Skeletal muscle satellite cell (primary cell): ENCODE measurements around the gene SNX27.
"Not testable (repeated sequence)": the region's sequence is repeated elsewhere in the genome, so short reads cannot be mapped to it uniquely, and the experiment has no call there.

Source experiments
- H3K27me3 ChIP-seq: 2 replicates; pipeline ENCODE4 v1.7.0; 2013; ENCODE audit warnings: low read length; ENCODE audit not compliant: control insufficient read depth, insufficient read depth
- H3K36me3 ChIP-seq: 2 replicates; pipeline ENCODE4 v1.7.0; 2013; ENCODE audit warnings: mild to moderate bottlenecking, control low read depth, low read length; ENCODE audit not compliant: insufficient read depth
- H3K4me1 ChIP-seq: 2 replicates; pipeline ENCODE4 v1.7.0; 2013; ENCODE audit warnings: low read length; ENCODE audit not compliant: control insufficient read depth, insufficient read depth
- H3K4me2 ChIP-seq: 2 replicates; pipeline ENCODE4 v1.7.0; 2013; ENCODE audit warnings: mild to moderate bottlenecking, low read length
- H3K4me3 ChIP-seq: 2 replicates; pipeline ENCODE4 v1.7.0; 2013; ENCODE audit warnings: low read length
- H3K9ac ChIP-seq: 2 replicates; pipeline ENCODE4 v1.7.0; 2013; ENCODE audit warnings: mild to moderate bottlenecking, low read depth, low read length, moderate library complexity
- H3K9me3 ChIP-seq: replicated peaks from 2 replicates; pipeline ENCODE4 v1.7.0; 2013; ENCODE audit warnings: mild to moderate bottlenecking, control low read depth, low read length

Gene SNX27

GRCh38 chr1:151643085-151643484, 31.2 kb downstream of the SNX27 start:
- H3K9ac ChIP-seq, H3K4me1 ChIP-seq, H3K27me3 ChIP-seq, H3K9me3 ChIP-seq, H3K36me3 ChIP-seq, H3K4me3 ChIP-seq, H3K4me2 ChIP-seq: not testable (repeated sequence)

- H3K4me2 ChIP-seq: no peak overlapping the region
These were observed 32.2 kb downstream of the SNX27 start for GRCh38 chr1:151644001-151644400.

GRCh38 chr1:151653397-151653796, 41.5 kb downstream of the SNX27 start:
- H3K9ac ChIP-seq: no peak overlapping the region
- H3K4me3 ChIP-seq: no peak overlapping the region
- no peak overlapping the region for H3K4me2 ChIP-seq
- no peaks in the 10 kb centered on the region for H3K4me1 ChIP-seq
- H3K9me3 ChIP-seq: no peaks in the 10 kb centered on the region
- no peaks in the 10 kb centered on the region for H3K27me3 ChIP-seq
- no peaks in the 10 kb centered on the region for H3K36me3 ChIP-seq

More at GRCh38 chr1:151644001-151644400, 32.2 kb downstream of the SNX27 start:
- Histone ChIP-seq H3K4me3 (no peak overlapping the region), H3K4me1 (peaks cover 7% of the 10 kb centered on the region), H3K27me3 (no peaks in the 10 kb centered on the region), H3K9me3 (no peaks in the 10 kb centered on the region), H3K9ac (no peak overlapping the region), H3K36me3 (peaks cover 5% of the 10 kb centered on the region)

GRCh38 chr1:151655371-151655770, 43.5 kb downstream of the SNX27 start:
- no peak overlapping the region for H3K4me3 ChIP-seq
- H3K9ac ChIP-seq: no peak overlapping the region
- no peak overlapping the region for H3K4me2 ChIP-seq
- H3K4me1 ChIP-seq: no peaks in the 10 kb centered on the region
- no peaks in the 10 kb centered on the region for H3K36me3 ChIP-seq
- H3K9me3 ChIP-seq: no peaks in the 10 kb centered on the region
- no peaks in the 10 kb centered on the region for H3K27me3 ChIP-seq

GRCh38 chr1:151661751-151662150, 49.9 kb downstream of the SNX27 start:
- Histone ChIP-seq H3K4me3 (no peak overlapping the region), H3K36me3 (no peaks in the 10 kb centered on the region), H3K9me3 (no peaks in the 10 kb centered on the region), H3K9ac (no peak overlapping the region), H3K27me3 (no peaks in the 10 kb centered on the region), H3K4me1 (no peaks in the 10 kb centered on the region), H3K4me2 (no peak overlapping the region)

- Histone ChIP-seq H3K9me3 (no peaks in the 10 kb centered on the region), H3K36me3 (peaks cover 11% of the 10 kb centered on the region), H3K4me1 (no peaks in the 10 kb centered on the region), H3K9ac (no peak overlapping the region), H3K4me3 (no peak overlapping the region), H3K4me2 (no peak overlapping the region), H3K27me3 (no peaks in the 10 kb centered on the region)
These were observed 56.2 kb downstream of the SNX27 start for GRCh38 chr1:151668090-151668489.

GRCh38 chr1:151670036-151670675, 58.3 kb downstream of the SNX27 start:
- not testable (repeated sequence) for H3K9ac ChIP-seq, H3K27me3 ChIP-seq, H3K4me2 ChIP-seq, H3K9me3 ChIP-seq, H3K4me1 ChIP-seq, H3K4me3 ChIP-seq
- H3K36me3 ChIP-seq: peaks cover 11% of the 10 kb centered on the region

GRCh38 chr1:151673407-151673806, 61.6 kb downstream of the SNX27 start:
- Histone ChIP-seq H3K4me2 (no peak overlapping the region), H3K9ac (no peak overlapping the region), H3K9me3 (no peaks in the 10 kb centered on the region), H3K27me3 (no peaks in the 10 kb centered on the region), H3K4me3 (no peak overlapping the region), H3K4me1 (no peaks in the 10 kb centered on the region), H3K36me3 (peaks cover 6% of the 10 kb centered on the region)

- peaks cover 4% of the 10 kb centered on the region for H3K36me3 ChIP-seq
- H3K4me2 ChIP-seq: peak overlapping the region; percentile 61
- peak overlapping the region; percentile 23 for H3K4me3 ChIP-seq
- H3K9ac ChIP-seq: peak overlapping the region; percentile 38
- H3K9me3 ChIP-seq: no peaks in the 10 kb centered on the region
- H3K4me1 ChIP-seq: peaks cover 21% of the 10 kb centered on the region
- no peaks in the 10 kb centered on the region for H3K27me3 ChIP-seq
These were observed 68.5 kb downstream of the SNX27 start for GRCh38 chr1:151680391-151680790.

GRCh38 chr1:151680826-151681225, 69.0 kb downstream of the SNX27 start:
- H3K4me1 ChIP-seq: peaks cover 21% of the 10 kb centered on the region
- H3K4me3 ChIP-seq: peak overlapping the region; percentile 23
- no peaks in the 10 kb centered on the region for H3K9me3 ChIP-seq
- peak overlapping the region; percentile 38 for H3K9ac ChIP-seq
- H3K36me3 ChIP-seq: peaks cover 5% of the 10 kb centered on the region
- H3K4me2 ChIP-seq: peak overlapping the region; percentile 61
- no peaks in the 10 kb centered on the region for H3K27me3 ChIP-seq

- H3K27me3 ChIP-seq: no peaks in the 10 kb centered on the region
- peaks cover 11% of the 10 kb centered on the region for H3K36me3 ChIP-seq
- no peaks in the 10 kb centered on the region for H3K9me3 ChIP-seq
- H3K9ac ChIP-seq: no peak overlapping the region
- no peak overlapping the region for H3K4me3 ChIP-seq
- no peak overlapping the region for H3K4me2 ChIP-seq
- peaks cover 21% of the 10 kb centered on the region for H3K4me1 ChIP-seq
These were observed 70.1 kb downstream of the SNX27 start for GRCh38 chr1:151681923-151682322.

GRCh38 chr1:151682901-151683300, 71.1 kb downstream of the SNX27 start:
- peaks cover 11% of the 10 kb centered on the region for H3K36me3 ChIP-seq
- peaks cover 21% of the 10 kb centered on the region for H3K4me1 ChIP-seq
- H3K9me3 ChIP-seq, H3K27me3 ChIP-seq, H3K4me3 ChIP-seq, H3K4me2 ChIP-seq, H3K9ac ChIP-seq: not testable (repeated sequence)
